ENCODE data around the gene GRID2IP. TPM values are rescaled to one million over a fixed set of nuclear protein-coding genes. Genes with fewer than 3 reads are reported as not detected.

GRID2IP gene
- total RNA-seq, 2 donors from 2014 or later = 0.73 to 2.6 TPM

- TF ChIP-seq POLR2A (IDR thresholded peaks at IDR 0.05) (no peak), POLR2AphosphoS5 (IDR thresholded peaks at IDR 0.05) (no peak), CTCF (IDR thresholded peaks at IDR 0.05) (no peak)
- H3K4me3 ChIP-seq = no peak overlapping the region
- no peaks in the 10 kb centered on the region for H3K27me3 ChIP-seq (replicated peaks; ENCODE audit: insufficient read depth)
- H3K36me3 ChIP-seq = no peaks in the 10 kb centered on the region
- H3K9me3 ChIP-seq = no peaks in the 10 kb centered on the region
- intact Hi-C loops (cut with DNase I) = no loop called here
- DNase-seq (ENCODE audit: low spot score) = no peak
- 69% methylated on average over 20 of the region's 20 CpGs for WGBS
- no peak overlapping the region for H3K27ac ChIP-seq
- H3K4me1 ChIP-seq (replicated peaks) = no peaks in the 10 kb centered on the region
Observed at GRCh38 chr7:6505685-6506559, 45.3 kb downstream of the GRID2IP start.

DNA sequence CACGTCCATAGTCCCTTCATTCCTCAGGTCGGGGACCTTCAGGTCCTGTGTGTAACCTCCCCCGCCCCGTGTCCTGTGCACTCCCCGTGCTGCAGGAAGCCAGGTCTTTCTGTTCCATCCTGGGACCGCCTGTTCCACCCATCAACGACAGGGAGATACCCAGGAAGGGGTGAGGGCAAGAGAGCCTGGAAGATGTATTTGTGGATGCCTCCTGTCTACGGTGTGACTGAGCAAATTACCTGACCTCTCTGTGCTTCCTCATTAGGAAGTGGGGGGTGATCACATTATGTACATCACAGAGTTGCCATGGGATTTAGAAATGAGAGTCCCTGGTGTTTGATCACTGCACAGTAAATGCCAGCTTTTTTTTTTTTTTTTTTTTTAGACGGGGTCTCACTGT is 46.3 kb downstream of the GRID2IP start:
- Histone ChIP-seq H3K27ac (peak overlapping the region; percentile 93 to 94), H3K9me3 (no peaks in the 10 kb centered on the region), H3K4me1 (replicated peaks) (no peaks in the 10 kb centered on the region), H3K4me3 (peak overlapping the region; percentile 54 to 76), H3K36me3 (no peaks in the 10 kb centered on the region), H3K27me3 (replicated peaks; ENCODE audit: insufficient read depth) (no peaks in the 10 kb centered on the region)
- WGBS = 36% methylated on average over 9 of the region's 9 CpGs
- intact Hi-C loops (cut with DNase I) = no loop called here
- DNase-seq (ENCODE audit: low spot score) = no peak
- TF ChIP-seq CTCF (IDR thresholded peaks at IDR 0.05) (no peak), POLR2AphosphoS5 (IDR thresholded peaks at IDR 0.05) (no peak), POLR2A (IDR thresholded peaks at IDR 0.05) (no peak)

- Histone ChIP-seq H3K27ac (peak overlapping the region in 1 of 2 donors; percentile 94), H3K4me1 (replicated peaks) (no peaks in the 10 kb centered on the region), H3K27me3 (replicated peaks; ENCODE audit: insufficient read depth) (no peaks in the 10 kb centered on the region), H3K4me3 (peak overlapping the region; percentile 54 to 76), H3K9me3 (no peaks in the 10 kb centered on the region), H3K36me3 (no peaks in the 10 kb centered on the region)
- TF ChIP-seq CTCF (IDR thresholded peaks at IDR 0.05) = no peak
- no peak for TF ChIP-seq POLR2AphosphoS5 (IDR thresholded peaks at IDR 0.05)
- TF ChIP-seq POLR2A (IDR thresholded peaks at IDR 0.05) = no peak
- intact Hi-C loops (cut with DNase I) = no loop called here
- DNase-seq (ENCODE audit: low spot score) = no peak
- 46% methylated on average over 12 of the region's 13 CpGs for WGBS
Observed at GRCh38 chr7:6502886-6503285, 48.4 kb downstream of the GRID2IP start.

DNA sequence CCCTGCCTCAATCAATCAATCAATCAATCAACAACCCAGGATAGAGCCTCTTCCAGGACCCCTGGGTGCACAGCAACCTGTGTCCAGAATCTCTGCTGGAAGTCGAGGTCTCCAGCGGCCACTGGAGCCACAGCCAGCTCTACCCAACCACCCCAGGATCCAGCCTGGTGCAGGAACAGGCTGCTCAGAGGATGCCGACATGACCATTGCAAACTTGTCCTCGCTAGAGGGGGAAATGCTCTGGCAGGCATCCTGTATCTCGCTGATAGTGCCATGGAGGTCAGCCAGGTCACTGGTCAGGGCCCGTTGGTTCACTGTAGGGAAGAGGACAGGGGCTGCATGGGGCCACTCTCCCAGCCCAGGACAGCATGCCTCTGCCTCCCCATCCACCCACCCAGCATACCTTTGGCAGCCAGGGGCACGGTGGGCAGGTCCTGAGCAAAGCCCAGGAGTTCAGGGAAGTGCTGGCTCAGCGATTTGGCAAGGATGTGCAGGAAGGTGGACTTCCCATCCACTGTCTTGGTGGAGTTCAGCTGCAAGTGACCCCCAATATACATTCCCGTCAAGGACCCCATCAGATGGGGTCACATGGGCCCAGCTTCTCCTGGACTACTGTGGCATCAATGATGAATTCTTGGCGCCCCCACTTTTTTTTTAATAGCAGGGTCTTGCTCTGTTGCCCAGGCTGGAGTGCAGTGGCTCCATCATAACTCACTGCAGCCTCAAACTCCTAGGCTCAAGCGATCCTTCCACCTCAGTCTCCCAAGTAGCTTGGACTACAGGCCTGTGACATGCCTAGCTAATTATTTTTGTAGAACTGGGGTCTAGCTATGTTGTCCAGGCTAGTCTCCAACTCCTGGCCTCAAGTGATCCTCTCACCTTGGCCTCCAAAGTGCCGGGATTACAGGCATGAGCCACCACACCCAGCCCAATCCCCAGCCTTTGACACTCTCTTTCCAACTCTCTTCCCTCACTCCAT is 49.4 kb downstream of the GRID2IP start:
- no peaks in the 10 kb centered on the region for H3K36me3 ChIP-seq
- no peaks in the 10 kb centered on the region for H3K27me3 ChIP-seq (replicated peaks; ENCODE audit: insufficient read depth)
- no peak overlapping the region for H3K27ac ChIP-seq
- no peaks in the 10 kb centered on the region for H3K9me3 ChIP-seq
- no peak for DNase-seq (ENCODE audit: low spot score)
- TF ChIP-seq POLR2A (IDR thresholded peaks at IDR 0.05) = no peak
- TF ChIP-seq CTCF (IDR thresholded peaks at IDR 0.05) = no peak
- no peak for TF ChIP-seq POLR2AphosphoS5 (IDR thresholded peaks at IDR 0.05)
- intact Hi-C loops (cut with DNase I) = no loop called here
- 92% methylated on average over 12 of the region's 12 CpGs for WGBS
- H3K4me1 ChIP-seq (replicated peaks) = no peaks in the 10 kb centered on the region
- H3K4me3 ChIP-seq = no peak overlapping the region

Data from prostate gland (tissue), 2 donors.